Measurements from ENCODE around the gene H6PD. TPM values are rescaled to one million over a fixed set of nuclear protein-coding genes. Genes with fewer than 3 reads are reported as not detected.

The H6PD gene
- polyA plus RNA-seq, 1 donor (not counting 4 experiments of a cell fraction or from before 2014, with no cell fraction given) = 3.3 TPM

DNA sequence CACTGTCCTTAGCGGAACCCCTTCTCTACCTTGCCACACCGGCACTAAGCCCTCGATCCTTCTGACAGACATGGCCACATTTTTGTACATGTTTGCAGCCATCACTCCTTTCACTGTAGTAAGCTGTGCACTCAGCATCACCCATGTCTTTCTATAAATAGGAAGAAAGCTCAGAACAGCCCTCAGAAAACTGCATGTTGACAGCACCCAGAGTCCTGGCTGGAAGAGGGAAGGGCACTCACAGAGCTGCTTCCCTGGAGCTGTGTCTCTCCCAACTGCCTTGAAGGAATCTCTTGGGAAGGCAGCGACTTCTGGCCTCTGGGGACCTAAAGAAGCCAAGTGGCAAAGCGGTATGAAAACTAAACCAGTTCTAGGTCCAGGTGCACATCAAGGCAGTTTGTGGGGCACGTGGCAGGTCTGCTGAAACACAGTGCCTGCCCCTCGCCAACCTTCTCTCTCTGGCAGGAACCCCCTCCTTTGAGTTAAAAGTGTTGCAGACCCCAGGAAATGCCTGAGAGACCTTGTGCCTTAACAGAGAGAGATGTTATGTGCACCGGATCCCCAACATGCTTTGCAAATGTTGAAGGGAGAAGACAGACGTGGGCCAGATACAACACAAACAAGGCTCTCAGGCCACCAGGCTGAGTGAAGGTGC, 41.9 kb upstream of the H6PD start:
- Histone ChIP-seq H3K9me3 (ENCODE audit: control insufficient read depth, low read depth, low read length) (no peaks in the 10 kb centered on the region), H2AFZ (ENCODE audit: control insufficient read depth, low read length) (no peak overlapping the region), H3K4me2 (ENCODE audit: control insufficient read depth, extremely low read depth, insufficient read depth, low read depth, low read length) (no peak overlapping the region), H3K36me3 (ENCODE audit: control insufficient read depth in 2 of 2, extremely low read depth in 1 of 2, insufficient read depth in 2 of 2, low read length in 2 of 2) (no peaks in the 10 kb centered on the region), H4K20me1 (ENCODE audit: control insufficient read depth, extremely low read depth, insufficient read depth, low read length) (no peaks in the 10 kb centered on the region), H3K4me3 (ENCODE audit: control insufficient read depth in 2 of 3, extremely low read depth in 1 of 3, insufficient read depth in 2 of 3, low read depth in 1 of 3, low read length in 3 of 3) (no peak overlapping the region), H3K4me1 (ENCODE audit: control insufficient read depth, extremely low read depth, insufficient read depth, low read length) (peaks cover 14% of the 10 kb centered on the region), H3K79me2 (ENCODE audit: control insufficient read depth, insufficient read depth, low read length) (no peaks in the 10 kb centered on the region), H3K27me3 (ENCODE audit: control insufficient read depth, extremely low read depth, insufficient read depth, low read length) (peaks cover 3% of the 10 kb centered on the region), H3K27ac (ENCODE audit: control insufficient read depth, insufficient read depth, low read length) (no peak overlapping the region), H3K9ac (ENCODE audit: control insufficient read depth, extremely low read depth, insufficient read depth, low read length) (no peak overlapping the region), H3K9me1 (ENCODE audit: control insufficient read depth, extremely low read depth, insufficient read depth, low read length) (no peaks in the 10 kb centered on the region)
- dilution Hi-C loops (cut with MboI; ENCODE audit: extremely low pct_ligation_motif_present, low sequenced_read_pairs) = no loop called here
- no peak for DNase-seq (ENCODE audit: low read depth, low spot score)
- FAIRE-seq = no peak
- TF ChIP-seq EZH2 (IDR thresholded peaks at IDR 0.05; ENCODE audit: low read length) (no peak), CTCF (optimal IDR thresholded peaks at IDR 0.05 in 1 of 3, IDR thresholded peaks at IDR 0.05 in 1 of 3, conservative IDR thresholded peaks at IDR 0.05 in 1 of 3; ENCODE audit: extremely low read depth in 1 of 3, insufficient read depth in 2 of 3, low read length in 3 of 3) (no peak)

GRCh38 chr1:9193233-9193625, 41.3 kb upstream of the H6PD start:
- Histone ChIP-seq H3K4me3 (ENCODE audit: control insufficient read depth in 2 of 3, extremely low read depth in 1 of 3, insufficient read depth in 2 of 3, low read depth in 1 of 3, low read length in 3 of 3) (no peak overlapping the region), H2AFZ (ENCODE audit: control insufficient read depth, low read length) (no peak overlapping the region), H4K20me1 (ENCODE audit: control insufficient read depth, extremely low read depth, insufficient read depth, low read length) (no peaks in the 10 kb centered on the region), H3K36me3 (ENCODE audit: control insufficient read depth in 2 of 2, extremely low read depth in 1 of 2, insufficient read depth in 2 of 2, low read length in 2 of 2) (no peaks in the 10 kb centered on the region), H3K9ac (ENCODE audit: control insufficient read depth, extremely low read depth, insufficient read depth, low read length) (no peak overlapping the region), H3K4me2 (ENCODE audit: control insufficient read depth, extremely low read depth, insufficient read depth, low read depth, low read length) (no peak overlapping the region), H3K9me3 (ENCODE audit: control insufficient read depth, low read depth, low read length) (no peaks in the 10 kb centered on the region), H3K79me2 (ENCODE audit: control insufficient read depth, insufficient read depth, low read length) (no peaks in the 10 kb centered on the region), H3K27me3 (ENCODE audit: control insufficient read depth, extremely low read depth, insufficient read depth, low read length) (peaks cover 3% of the 10 kb centered on the region), H3K4me1 (ENCODE audit: control insufficient read depth, extremely low read depth, insufficient read depth, low read length) (peaks cover 14% of the 10 kb centered on the region), H3K27ac (ENCODE audit: control insufficient read depth, insufficient read depth, low read length) (no peak overlapping the region), H3K9me1 (ENCODE audit: control insufficient read depth, extremely low read depth, insufficient read depth, low read length) (no peaks in the 10 kb centered on the region)
- TF ChIP-seq CTCF (optimal IDR thresholded peaks at IDR 0.05 in 1 of 3, IDR thresholded peaks at IDR 0.05 in 1 of 3, conservative IDR thresholded peaks at IDR 0.05 in 1 of 3; ENCODE audit: extremely low read depth in 1 of 3, insufficient read depth in 2 of 3, low read length in 3 of 3) (no peak), EZH2 (IDR thresholded peaks at IDR 0.05; ENCODE audit: low read length) (no peak)
- DNase-seq (ENCODE audit: low read depth, low spot score) = no peak
- FAIRE-seq = no peak
- dilution Hi-C loops (cut with MboI; ENCODE audit: extremely low pct_ligation_motif_present, low sequenced_read_pairs) = no loop called here

All from keratinocyte (primary cell).